MCF 10A (cell line): ENCODE data around the gene DLL3. TPM values are rescaled to one million over a fixed set of nuclear protein-coding genes. Genes with fewer than 3 reads are reported as not detected.

Experiments
- BruUV-seq: library from RNA; stranded (reverse); fragments of 400-500 nt; replicated peaks from 2 replicates; lab custom pipeline; 2021; lab: Mats Ljungman, UMichigan
- CTCF ChIA-PET: fragments of 300-600 bp; sonication (Branson Sonifier 250); formaldehyde crosslinking; extraction: SDS; loops from one replicate; lab custom pipeline; 2021; ENCODE audit warnings: antibody characterized with exemption, inconsistent platforms; lab: Yijun Ruan, JAX
- POLR2A ChIA-PET: fragments of 300-600, 350-650 bp; sonication (Branson Sonifier 250); formaldehyde crosslinking; extraction: SDS; loops from one replicate; lab custom pipeline; 2020; ENCODE audit warnings: antibody characterized with exemption, inconsistent platforms; lab: Yijun Ruan, JAX
- DNase-seq: peaks from one replicate; pipeline ENCODE4 v3.0.0-alpha.2; 2018; ENCODE audit not compliant: unreplicated experiment
- H3K27ac Mint-ChIP-seq: one replicate; pipeline ENCODE4 v1.8.0; 2022; ENCODE audit warnings: mild to moderate bottlenecking, low read depth, mixed read lengths; ENCODE audit not compliant: unreplicated experiment
- H3K27me3 Mint-ChIP-seq: one replicate; pipeline ENCODE4 v1.8.0; 2022; ENCODE audit warnings: mixed read lengths; ENCODE audit not compliant: insufficient read depth, unreplicated experiment
- H3K36me3 Mint-ChIP-seq: one replicate; pipeline ENCODE4 v1.8.0; 2022; ENCODE audit warnings: mild to moderate bottlenecking, moderate library complexity, mixed read lengths; ENCODE audit not compliant: insufficient read depth, unreplicated experiment
- H3K4me1 Mint-ChIP-seq: one replicate; pipeline ENCODE4 v1.8.0; 2022; ENCODE audit warnings: mixed read lengths; ENCODE audit not compliant: insufficient read depth, unreplicated experiment
- H3K4me3 Mint-ChIP-seq: one replicate; pipeline ENCODE4 v1.8.0; 2022; ENCODE audit warnings: mild to moderate bottlenecking, moderate library complexity, mixed read lengths; ENCODE audit not compliant: unreplicated experiment
- H3K9me3 Mint-ChIP-seq: one replicate; pipeline ENCODE4 v1.8.0; 2022; ENCODE audit warnings: mixed read lengths; ENCODE audit not compliant: unreplicated experiment
- intact Hi-C: fragments of 100-400 bp; cut with micrococcal nuclease; formaldehyde crosslinking; loops from 2 replicates; pipeline ENCODE4 v1.14.1; 2022
- total RNA-seq: library from RNA; stranded (reverse); gene quantifications from 2 replicates; pipeline ENCODE4 v1.2.3, GENCODE V29; 2022
- TF ChIP-seq, protein P1 (sequence below): fragments of 200-600 bp; IDR thresholded peaks from one replicate; pipeline ENCODE4 v1.8.0; 2022; ENCODE audit warnings: antibody characterized with exemption, mild to moderate bottlenecking; ENCODE audit not compliant: unreplicated experiment

Gene DLL3
- total RNA-seq, 1 experiment from 2014 or later = 0.68 TPM

GRCh38 chr19:39533003-39533512 is 34.3 kb downstream of the DLL3 start:
- TF ChIP-seq, protein P1, sequence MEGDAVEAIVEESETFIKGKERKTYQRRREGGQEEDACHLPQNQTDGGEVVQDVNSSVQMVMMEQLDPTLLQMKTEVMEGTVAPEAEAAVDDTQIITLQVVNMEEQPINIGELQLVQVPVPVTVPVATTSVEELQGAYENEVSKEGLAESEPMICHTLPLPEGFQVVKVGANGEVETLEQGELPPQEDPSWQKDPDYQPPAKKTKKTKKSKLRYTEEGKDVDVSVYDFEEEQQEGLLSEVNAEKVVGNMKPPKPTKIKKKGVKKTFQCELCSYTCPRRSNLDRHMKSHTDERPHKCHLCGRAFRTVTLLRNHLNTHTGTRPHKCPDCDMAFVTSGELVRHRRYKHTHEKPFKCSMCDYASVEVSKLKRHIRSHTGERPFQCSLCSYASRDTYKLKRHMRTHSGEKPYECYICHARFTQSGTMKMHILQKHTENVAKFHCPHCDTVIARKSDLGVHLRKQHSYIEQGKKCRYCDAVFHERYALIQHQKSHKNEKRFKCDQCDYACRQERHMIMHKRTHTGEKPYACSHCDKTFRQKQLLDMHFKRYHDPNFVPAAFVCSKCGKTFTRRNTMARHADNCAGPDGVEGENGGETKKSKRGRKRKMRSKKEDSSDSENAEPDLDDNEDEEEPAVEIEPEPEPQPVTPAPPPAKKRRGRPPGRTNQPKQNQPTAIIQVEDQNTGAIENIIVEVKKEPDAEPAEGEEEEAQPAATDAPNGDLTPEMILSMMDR = no peak
- ChIA-PET POLR2A (interaction anchor here (0.7 to 3.6 kb wide), 12 partner anchors 21 to 141 kb away, joined by 3 to 21 read pairs (median 4); partner anchors contain the start of genes MED29, PAF1, RPS16 and SUPT5H), CTCF (interaction anchor here (0.5 to 3.5 kb wide), 32 partner anchors 9 to 578 kb away, joined by 3 to 51 read pairs (median 5); partner anchors contain the start of genes DLL3, RPS16 and SUPT5H)
- H3K4me3 Mint-ChIP-seq = peak overlapping the region; percentile 81
- BruUV-seq = no TSS peak
- no peak for DNase-seq
- H3K9me3 Mint-ChIP-seq = no peaks in the 10 kb centered on the region
- peaks cover 32% of the 10 kb centered on the region for H3K36me3 Mint-ChIP-seq
- H3K27ac Mint-ChIP-seq = peak overlapping the region; percentile 79
- H3K27me3 Mint-ChIP-seq = no peaks in the 10 kb centered on the region
- intact Hi-C loops = loop anchor here (5.0 to 10.0 kb wide), 2 partner anchors 136 to 408 kb away; partner anchors contain the start of gene PAK4
- peaks cover 7% of the 10 kb centered on the region for H3K4me1 Mint-ChIP-seq

- Mint-ChIP-seq H3K4me1 (peaks cover 14% of the 10 kb centered on the region), H3K27me3 (no peaks in the 10 kb centered on the region), H3K27ac (no peak overlapping the region), H3K9me3 (no peaks in the 10 kb centered on the region), H3K36me3 (peaks cover 29% of the 10 kb centered on the region), H3K4me3 (no peak overlapping the region)
- POLR2A ChIA-PET = interaction anchor here (0.7 to 3.6 kb wide), 6 partner anchors 88 to 602 kb away, joined by 3 to 21 read pairs (median 6); partner anchors contain the start of genes MED29, PAF1, RPS16 and SUPT5H
- CTCF ChIA-PET = interaction anchor here (0.5 to 3.5 kb wide), 19 partner anchors 10 to 192 kb away, joined by 3 to 51 read pairs (median 5); partner anchors contain the start of genes DLL3, RPS16 and SAMD4B
- intact Hi-C loops = loop anchor here (5.0 to 10.0 kb wide), 2 partner anchors 136 to 409 kb away; partner anchors contain the start of gene PAK4
- no peak for DNase-seq
- TF ChIP-seq, protein P1 = no peak
- no TSS peak for BruUV-seq
Measured at GRCh38 chr19:39533791-39534190, 35.0 kb downstream of the DLL3 start.

- Mint-ChIP-seq H3K27ac (no peak overlapping the region), H3K4me1 (peaks cover 14% of the 10 kb centered on the region)
- POLR2A ChIA-PET = interaction anchor here (0.7 to 2.5 kb wide), 13 partner anchors 9 to 1274 kb away, joined by 3 to 19 read pairs (median 4); partner anchors contain the start of genes FBL, MED29, PAF1 and RPS16
Measured at GRCh38 chr19:39539165-39539517, 40.4 kb downstream of the DLL3 start.

More at GRCh38 chr19:39539165-39539517, 40.4 kb downstream of the DLL3 start:
- Mint-ChIP-seq H3K9me3 (no peaks in the 10 kb centered on the region), H3K36me3 (peaks cover 6% of the 10 kb centered on the region), H3K27me3 (no peaks in the 10 kb centered on the region), H3K4me3 (peak overlapping the region; percentile 79)
- TF ChIP-seq, protein P1 = no peak
- DNase-seq = no peak
- BruUV-seq = no TSS peak
- intact Hi-C loops = loop anchor here (10.0 kb wide), 1 partner anchor 414 kb away; the partner anchor contains the start of gene PAK4
- CTCF ChIA-PET = interaction anchor here (0.6 to 4.9 kb wide), 7 partner anchors 30 to 174 kb away, joined by 3 to 44 read pairs (median 5); no protein-coding TSS in a partner anchor
